Endodermal cell (in vitro differentiated cells): ENCODE data around the gene HYAL1. TPM values are rescaled to one million over a fixed set of nuclear protein-coding genes. Genes with fewer than 3 reads are reported as not detected.

ENCODE experiments used
- DNase-seq: peaks from one replicate; pipeline ENCODE4 v3.0.0-alpha.2; 2017
- H3K27ac ChIP-seq: 2 replicates; pipeline ENCODE4 v1.5.1; 2013; ENCODE audit warnings: mild to moderate bottlenecking, low read depth, low read length, moderate library complexity
- H3K27me3 ChIP-seq: 2 replicates; pipeline ENCODE4 v1.6.1; 2013; ENCODE audit warnings: mild to moderate bottlenecking, low read length, moderate library complexity; ENCODE audit not compliant: insufficient read depth, control insufficient read depth, poor library complexity, severe bottlenecking
- H3K36me3 ChIP-seq: 2 replicates; pipeline ENCODE4 v1.7.0; 2013; ENCODE audit warnings: mild to moderate bottlenecking, low read length, moderate library complexity; ENCODE audit not compliant: control insufficient read depth, insufficient read depth
- H3K4me1 ChIP-seq: one replicate; pipeline ENCODE4 v1.7.0; 2013; ENCODE audit warnings: low read length; ENCODE audit not compliant: control insufficient read depth, insufficient read depth
- H3K4me3 ChIP-seq: 2 replicates; pipeline ENCODE4 v1.5.1; 2013; ENCODE audit warnings: mild to moderate bottlenecking, low read length, moderate library complexity
- H3K9ac ChIP-seq: 2 replicates; pipeline ENCODE4 v1.6.1; 2013; ENCODE audit warnings: mild to moderate bottlenecking, low read length, moderate library complexity; ENCODE audit not compliant: poor library complexity, severe bottlenecking; ENCODE audit errors: extremely low read depth
- H3K9me3 ChIP-seq: 2 replicates; pipeline ENCODE4 v1.6.1; 2013; ENCODE audit warnings: mild to moderate bottlenecking, low read length, moderate library complexity; ENCODE audit not compliant: control insufficient read depth
- H3K27ac Mint-ChIP-seq: 2 replicates; pipeline ENCODE4 v1.8.0; 2020; ENCODE audit warnings: mixed read lengths
- H3K27me3 Mint-ChIP-seq: 2 replicates; pipeline ENCODE4 v1.8.0; 2021; ENCODE audit warnings: mild to moderate bottlenecking, mixed read lengths; ENCODE audit not compliant: insufficient read depth
- H3K36me3 Mint-ChIP-seq: 2 replicates; pipeline ENCODE4 v1.8.0; 2020; ENCODE audit warnings: low read depth, mixed read lengths
- H3K4me1 Mint-ChIP-seq: 2 replicates; pipeline ENCODE4 v1.8.0; 2020; ENCODE audit warnings: mixed read lengths
- H3K4me3 Mint-ChIP-seq: 2 replicates; pipeline ENCODE4 v1.8.0; 2020; ENCODE audit warnings: mild to moderate bottlenecking, moderate library complexity, mixed read lengths
- H3K9me3 Mint-ChIP-seq: 2 replicates; pipeline ENCODE4 v1.8.0; 2020; ENCODE audit warnings: mild to moderate bottlenecking, mixed read lengths
- WGBS, 2 experiments: methylation state at CpG; one replicate each; pipeline versions ENCODE4 v1.1.5 to v1.1.7; 2013; ENCODE audit warnings: missing lambda C conversion rate in 2 of 2, mixed read lengths in 1 of 2; ENCODE audit not compliant: insufficient coverage in 1 of 2, insufficient read length in 1 of 2; 5-methylcytosine and 5-hydroxymethylcytosine counted together
- total RNA-seq, 2 donors: library from RNA; stranded (reverse); fragmentation: NEBNext Ultra II Directional in 1 of 2; extraction: Animal tissue kit (Norgen Biotek cat#: 25700) in 1 of 2; gene quantifications; 2 replicates in 1 of 2; 3 replicates in 1 of 2; pipeline ENCODE4 v1.2.1, GENCODE V29; 2021
- TF ChIP-seq, protein P1 (sequence below): fragments of 200-600 bp; sonication (generic); conservative IDR thresholded peaks from 2 replicates; pipeline ENCODE4 v1.5.0; 2021; ENCODE audit warnings: antibody characterized with exemption, mild to moderate bottlenecking

The HYAL1 gene
- total RNA-seq, 2 donors from 2014 or later, result 0.92 to 1.8 TPM

- H3K36me3 ChIP-seq, result no peaks in the 10 kb centered on the region
- Mint-ChIP-seq H3K27ac (no peak overlapping the region), H3K9me3 (peaks cover 47% of the 10 kb centered on the region), H3K4me1 (peaks cover 16% of the 10 kb centered on the region), H3K27me3 (no peaks in the 10 kb centered on the region), H3K4me3 (no peak overlapping the region), H3K36me3 (peaks cover 2% of the 10 kb centered on the region)
- H3K4me1 ChIP-seq, result peaks cover 3% of the 10 kb centered on the region
- H3K9me3 ChIP-seq, result peaks cover 27% of the 10 kb centered on the region
- no peak overlapping the region for H3K27ac ChIP-seq
- H3K27me3 ChIP-seq, result no peaks in the 10 kb centered on the region
- no peak overlapping the region for H3K4me3 ChIP-seq
- DNase-seq, result peak; percentile 29
- TF ChIP-seq, protein P1, sequence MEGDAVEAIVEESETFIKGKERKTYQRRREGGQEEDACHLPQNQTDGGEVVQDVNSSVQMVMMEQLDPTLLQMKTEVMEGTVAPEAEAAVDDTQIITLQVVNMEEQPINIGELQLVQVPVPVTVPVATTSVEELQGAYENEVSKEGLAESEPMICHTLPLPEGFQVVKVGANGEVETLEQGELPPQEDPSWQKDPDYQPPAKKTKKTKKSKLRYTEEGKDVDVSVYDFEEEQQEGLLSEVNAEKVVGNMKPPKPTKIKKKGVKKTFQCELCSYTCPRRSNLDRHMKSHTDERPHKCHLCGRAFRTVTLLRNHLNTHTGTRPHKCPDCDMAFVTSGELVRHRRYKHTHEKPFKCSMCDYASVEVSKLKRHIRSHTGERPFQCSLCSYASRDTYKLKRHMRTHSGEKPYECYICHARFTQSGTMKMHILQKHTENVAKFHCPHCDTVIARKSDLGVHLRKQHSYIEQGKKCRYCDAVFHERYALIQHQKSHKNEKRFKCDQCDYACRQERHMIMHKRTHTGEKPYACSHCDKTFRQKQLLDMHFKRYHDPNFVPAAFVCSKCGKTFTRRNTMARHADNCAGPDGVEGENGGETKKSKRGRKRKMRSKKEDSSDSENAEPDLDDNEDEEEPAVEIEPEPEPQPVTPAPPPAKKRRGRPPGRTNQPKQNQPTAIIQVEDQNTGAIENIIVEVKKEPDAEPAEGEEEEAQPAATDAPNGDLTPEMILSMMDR, result no peak
- H3K9ac ChIP-seq, result no peak overlapping the region
Measured at GRCh38 chr3:50304601-50305000, 1.2 kb upstream of the HYAL1 start.

DNA sequence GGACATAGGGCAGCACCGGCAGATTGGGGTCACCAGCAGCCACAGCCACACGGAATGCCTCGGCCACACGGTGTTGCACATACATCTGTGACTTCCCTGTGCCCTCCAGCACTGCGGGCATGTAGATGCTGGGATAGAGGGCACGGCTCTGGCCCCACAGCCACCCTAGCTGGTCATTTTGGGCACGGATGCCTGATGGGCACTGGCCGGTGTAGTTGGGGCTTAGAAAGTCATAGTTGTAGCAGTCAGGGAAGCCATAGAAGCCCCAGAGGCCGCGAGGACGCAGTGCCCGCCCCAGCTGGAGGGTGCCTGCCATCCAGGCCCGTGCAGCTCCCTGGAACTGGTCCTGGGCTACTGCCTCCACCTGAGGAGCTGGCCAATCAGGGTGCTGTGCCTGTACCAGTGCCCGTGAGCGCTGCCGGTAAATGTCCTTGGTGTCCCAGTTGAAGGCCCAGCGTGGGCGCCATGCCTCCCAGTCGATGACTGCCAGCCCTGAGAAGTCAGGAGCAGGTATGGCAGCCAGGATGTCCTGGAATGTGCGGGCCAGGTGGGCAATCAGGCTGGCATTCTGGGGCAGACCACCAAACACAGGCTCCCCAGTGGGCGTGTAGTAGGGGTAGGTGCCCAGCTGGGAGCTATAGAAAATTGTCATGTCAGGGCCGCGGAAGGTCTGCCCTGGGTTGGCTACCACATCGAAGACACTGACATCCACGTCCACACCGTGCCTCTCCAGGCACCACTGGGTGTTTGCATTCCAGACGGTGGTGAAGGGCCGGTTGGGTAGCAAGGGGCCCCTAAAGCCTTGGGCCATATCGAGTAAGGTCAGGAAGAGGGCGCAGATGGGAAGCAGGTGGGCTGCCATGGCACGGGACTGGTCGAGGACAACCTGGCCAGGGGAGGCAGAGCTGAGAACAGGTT is 1.0 kb downstream of the HYAL1 start:
- Mint-ChIP-seq H3K36me3 (no peaks in the 10 kb centered on the region), H3K9me3 (peaks cover 26% of the 10 kb centered on the region), H3K4me3 (no peak overlapping the region), H3K27ac (no peak overlapping the region), H3K27me3 (no peaks in the 10 kb centered on the region), H3K4me1 (peaks cover 17% of the 10 kb centered on the region)
- no peaks in the 10 kb centered on the region for H3K36me3 ChIP-seq
- H3K27me3 ChIP-seq, result no peaks in the 10 kb centered on the region
- 93 to 94% methylated on average over 28 to 32 of the region's 32 CpGs for WGBS, 2 experiments
- H3K9me3 ChIP-seq, result peaks cover 16% of the 10 kb centered on the region
- TF ChIP-seq, protein P1, result no peak
- no peak overlapping the region for H3K27ac ChIP-seq
- no peak overlapping the region for H3K9ac ChIP-seq
- H3K4me1 ChIP-seq, result peaks cover 3% of the 10 kb centered on the region
- H3K4me3 ChIP-seq, result no peak overlapping the region
- DNase-seq, result peak; percentile 51

DNA sequence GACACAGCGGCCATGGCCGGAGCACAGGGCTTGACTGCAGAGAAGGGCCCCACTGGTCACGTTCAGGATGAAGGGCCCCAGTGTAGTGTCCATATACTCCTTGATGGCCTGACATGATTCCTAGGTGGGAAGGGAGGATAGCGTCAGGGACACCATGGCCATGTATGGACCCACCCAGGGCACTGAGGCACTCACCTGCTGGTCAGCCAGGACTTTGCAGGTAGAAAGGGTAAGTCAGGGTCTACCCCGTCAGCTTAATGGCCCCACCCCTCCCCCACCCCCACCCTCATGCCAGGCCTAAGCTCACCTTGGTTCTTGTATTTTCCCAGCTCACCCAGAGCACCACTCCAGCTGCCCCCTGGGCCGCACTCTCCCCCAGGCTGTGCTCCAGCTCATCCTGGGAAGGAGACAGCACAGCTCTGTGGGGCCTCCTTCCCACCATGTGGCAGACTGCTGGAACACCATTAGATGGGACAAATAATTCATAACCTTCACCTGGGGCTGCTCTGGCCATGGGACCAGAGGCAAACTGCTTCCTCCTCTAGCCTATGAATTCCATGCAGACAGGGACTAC is 2.6 kb downstream of the HYAL1 start:
- H3K4me1 Mint-ChIP-seq, result peaks cover 17% of the 10 kb centered on the region
- TF ChIP-seq, protein P1, result peak; percentile 23
- Histone ChIP-seq H3K9ac (no peak overlapping the region), H3K4me3 (no peak overlapping the region), H3K9me3 (peaks cover 2% of the 10 kb centered on the region), H3K4me1 (peaks cover 3% of the 10 kb centered on the region), H3K27ac (no peak overlapping the region), H3K36me3 (no peaks in the 10 kb centered on the region), H3K27me3 (no peaks in the 10 kb centered on the region)
- no peak for DNase-seq
- peaks cover 2% of the 10 kb centered on the region for H3K36me3 Mint-ChIP-seq
- H3K27me3 Mint-ChIP-seq, result no peaks in the 10 kb centered on the region
- no peak overlapping the region for H3K4me3 Mint-ChIP-seq
- 95 to 100% methylated on average over 3 to 6 of the region's 6 CpGs for WGBS, 2 experiments
- peak overlapping the region; percentile 89 for H3K27ac Mint-ChIP-seq
- H3K9me3 Mint-ChIP-seq, result peaks cover 11% of the 10 kb centered on the region
